Liver (tissue), 3 donors: Measurements from ENCODE around the gene CRYL1.

ENCODE experiments used
- CTCF ChIP-seq: fragments of 150-350 bp; IDR thresholded peaks from 2 replicates; pipeline ENCODE4 v1.5.1; 2017; ENCODE audit warnings: improper control_type of control experiment, low read depth, low read length; ENCODE audit not compliant: missing input control
- EGR1 ChIP-seq, 2 donors: IDR thresholded peaks; 2 replicates each; pipeline ENCODE4 v1.6.1; 2016 to 2018; ENCODE audit warnings: antibody characterized with exemption in 2 of 2, low read depth in 2 of 2
- HNF4G ChIP-seq: IDR thresholded peaks from 2 replicates; pipeline ENCODE4 v1.6.1; 2016; ENCODE audit warnings: antibody characterized with exemption
- JUND ChIP-seq, 2 donors: IDR thresholded peaks; 2 replicates each; pipeline ENCODE4 v1.6.1; 2016; ENCODE audit warnings: antibody characterized with exemption in 2 of 2
- REST ChIP-seq: IDR thresholded peaks from 2 replicates; pipeline ENCODE4 v1.6.1; 2016; ENCODE audit warnings: antibody characterized with exemption, mild to moderate bottlenecking
- TAF1 ChIP-seq: conservative IDR thresholded peaks from 2 replicates; pipeline ENCODE4 v1.6.1; 2016; ENCODE audit warnings: antibody characterized with exemption, mild to moderate bottlenecking
- YY1 ChIP-seq: IDR thresholded peaks from 2 replicates; pipeline ENCODE4 v1.6.1; 2016; ENCODE audit warnings: antibody characterized with exemption, mild to moderate bottlenecking
- ZBTB33 ChIP-seq: IDR thresholded peaks from 2 replicates; pipeline ENCODE4 v1.6.1; 2016; ENCODE audit warnings: antibody characterized with exemption
- donor health status: healthy.
- donor health status: healthy.

GRCh38 chr13:20573636-20574035 is 48.0 kb upstream of the CRYL1 start:
- TF ChIP-seq CTCF = peak; percentile 6
- TF ChIP-seq ZBTB33 = no peak
- no peak for TF ChIP-seq REST
- no peak for TF ChIP-seq JUND (IDR thresholded peaks at IDR 0.05)
- no peak for TF ChIP-seq EGR1 (IDR thresholded peaks at IDR 0.05; ENCODE audit: low read depth in 2 of 2)
- TF ChIP-seq YY1 = no peak
- no peak for TF ChIP-seq TAF1
- no peak for TF ChIP-seq HNF4G
